Stimulated activated CD4-positive, alpha-beta T cell treated with anti-CD3 and anti-CD28 coated beads, Interleukin-12 subunit alpha, Interleukin-12 subunit beta, amount 100 ng/mL, for 24 hours (primary cell): ENCODE measurements around the gene CNPY1.

ENCODE experiments used
- DNase-seq, 2 experiments: peaks; one replicate each; pipeline ENCODE4 v3.0.0-alpha.2; 2020; ENCODE audit warnings: low read depth in 2 of 2

Gene CNPY1

DNA sequence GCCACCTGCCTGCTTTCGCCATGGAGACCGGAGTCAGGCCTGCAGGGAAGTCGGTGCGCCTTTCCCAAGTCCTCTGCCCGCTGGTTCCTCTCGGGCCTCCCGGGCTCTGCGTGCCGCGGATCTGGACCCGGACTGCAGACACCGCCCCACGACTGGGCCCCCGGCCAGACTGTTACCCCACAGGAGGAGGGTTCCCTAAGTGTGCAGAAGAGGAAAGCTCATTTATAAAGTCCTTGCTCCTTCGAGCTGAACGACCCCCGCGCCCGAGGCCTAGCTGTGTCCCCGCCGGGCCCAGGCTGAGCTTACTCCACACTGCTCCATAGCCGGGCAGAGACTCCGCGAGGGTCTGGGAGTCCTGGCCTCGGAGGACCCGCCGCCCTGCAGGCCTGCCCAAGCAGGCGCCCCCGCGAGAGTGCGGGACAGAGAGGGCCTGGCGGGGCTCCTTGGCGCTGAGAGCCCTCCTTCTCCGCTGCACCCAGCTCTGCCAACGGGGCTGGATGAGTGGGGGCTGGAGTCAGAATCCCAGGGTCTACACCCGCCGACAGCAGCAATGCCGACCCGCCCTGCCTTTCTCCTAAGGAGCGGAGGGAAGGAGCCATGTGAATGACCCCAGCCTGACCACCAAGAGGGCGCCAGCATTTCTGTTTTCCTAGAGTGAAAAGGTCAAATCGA is 80.1 kb downstream of the CNPY1 start:
- DNase-seq, result no peak

DNA sequence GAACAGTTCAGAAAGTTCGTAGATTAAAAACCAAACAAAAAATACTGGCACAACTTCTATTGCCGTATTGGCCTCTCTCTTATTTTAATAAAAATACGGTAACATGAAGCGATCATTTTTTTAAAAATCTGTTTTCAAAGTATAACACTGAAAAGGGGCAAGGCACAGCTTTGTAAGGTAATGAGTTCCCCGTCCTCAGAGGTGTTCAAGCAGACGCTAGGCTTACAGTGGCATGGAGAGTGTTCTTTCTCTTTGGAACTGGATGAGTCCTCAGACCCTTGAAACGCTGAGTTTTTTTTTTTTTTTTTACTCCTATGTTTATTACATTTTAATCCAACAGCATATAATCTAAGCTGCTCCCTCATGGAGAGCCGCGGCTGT is 80.6 kb downstream of the CNPY1 start:
- DNase-seq, result no peak

DNA sequence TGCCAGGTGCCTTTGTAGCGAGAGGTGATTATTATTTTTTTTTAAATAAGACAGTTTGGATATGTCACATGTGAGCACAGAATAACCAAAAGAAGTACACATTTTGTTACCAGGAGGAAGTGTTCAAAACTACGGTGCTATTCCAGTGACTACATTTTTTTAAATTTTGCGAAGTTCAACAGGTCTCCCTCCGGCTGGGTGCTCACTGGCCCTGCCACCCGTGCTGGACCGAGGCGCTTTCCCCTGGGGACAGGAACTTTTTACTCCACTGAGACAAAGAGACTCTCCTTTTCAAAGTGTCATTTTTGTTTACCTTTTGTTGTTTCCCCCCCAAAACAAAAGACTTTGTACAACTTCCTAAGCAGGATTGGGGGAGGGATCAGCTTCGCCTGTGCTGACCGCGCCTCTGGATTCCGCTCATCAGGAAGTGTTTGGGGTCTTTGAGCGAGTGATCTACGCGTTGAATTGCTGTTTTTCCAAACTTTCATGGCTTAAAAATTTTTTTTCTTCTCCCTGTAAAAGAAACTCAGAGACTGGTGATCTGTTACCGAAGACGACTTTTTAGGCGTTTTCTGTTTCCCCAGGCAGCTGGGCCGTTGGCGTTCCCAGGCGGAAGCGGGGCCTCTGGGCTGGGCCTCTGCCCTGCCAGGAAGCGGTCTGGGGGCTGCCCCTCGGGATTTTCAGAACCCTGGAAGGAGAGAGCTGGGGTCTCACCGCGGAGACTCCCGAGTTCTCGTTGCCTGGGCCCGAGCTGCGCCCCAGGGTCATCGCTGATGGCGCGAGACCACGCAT is 81.2 kb downstream of the CNPY1 start:
- DNase-seq, result no peak

DNA sequence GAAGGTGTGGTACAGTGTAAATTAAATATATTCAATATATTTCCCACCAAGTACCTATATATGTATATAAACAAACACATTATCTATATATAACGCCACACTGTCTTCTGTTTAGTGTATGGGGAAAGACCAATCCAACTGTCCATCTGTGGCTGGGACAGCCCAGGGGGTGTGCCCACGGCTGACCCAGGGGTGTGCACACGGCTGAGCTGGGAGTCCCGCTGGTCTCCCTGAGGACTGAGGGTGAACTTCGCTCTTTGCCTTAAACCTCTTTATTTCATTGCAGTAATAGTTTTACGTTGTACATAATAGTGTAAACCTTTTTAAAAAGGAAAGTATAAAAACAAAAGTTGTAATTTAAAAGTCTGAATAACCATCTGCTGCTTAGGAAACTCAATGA is 82.2 kb downstream of the CNPY1 start:
- no peak for DNase-seq

DNA sequence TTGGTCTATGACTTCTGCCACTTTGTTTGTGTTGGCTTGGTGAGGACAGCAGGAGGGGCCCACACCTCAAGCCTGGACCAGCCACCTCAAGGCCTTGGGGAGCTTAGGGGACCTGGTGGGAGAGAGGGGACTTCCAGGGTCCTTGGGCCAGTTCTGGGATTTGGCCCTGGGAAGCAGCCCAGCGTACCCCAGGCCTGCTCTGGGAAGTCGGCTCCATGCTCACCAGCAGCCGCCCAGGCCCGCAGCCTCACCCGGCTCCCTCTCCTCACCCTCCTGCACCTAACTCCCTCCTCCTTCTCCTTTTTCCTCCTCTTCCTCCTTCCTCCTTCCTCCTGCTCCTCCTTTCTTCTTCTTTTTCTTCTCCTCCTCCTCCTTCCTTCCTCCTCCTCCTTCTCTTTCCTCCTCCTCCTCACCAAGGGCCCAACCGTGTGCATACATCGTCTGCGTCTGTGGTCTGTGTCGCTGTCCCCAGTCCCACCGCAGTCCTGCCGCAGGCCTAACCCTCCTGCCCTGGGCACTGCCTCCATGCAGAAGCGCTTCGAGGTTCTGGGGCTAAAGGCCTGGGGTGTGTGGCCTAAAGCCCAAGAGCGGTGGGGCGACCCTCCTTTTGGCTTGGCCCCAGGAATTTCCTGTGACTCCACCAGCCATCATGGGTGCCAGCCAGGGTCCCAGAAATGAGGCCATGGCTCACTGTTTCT is 83.1 kb downstream of the CNPY1 start:
- DNase-seq, result no peak

DNA sequence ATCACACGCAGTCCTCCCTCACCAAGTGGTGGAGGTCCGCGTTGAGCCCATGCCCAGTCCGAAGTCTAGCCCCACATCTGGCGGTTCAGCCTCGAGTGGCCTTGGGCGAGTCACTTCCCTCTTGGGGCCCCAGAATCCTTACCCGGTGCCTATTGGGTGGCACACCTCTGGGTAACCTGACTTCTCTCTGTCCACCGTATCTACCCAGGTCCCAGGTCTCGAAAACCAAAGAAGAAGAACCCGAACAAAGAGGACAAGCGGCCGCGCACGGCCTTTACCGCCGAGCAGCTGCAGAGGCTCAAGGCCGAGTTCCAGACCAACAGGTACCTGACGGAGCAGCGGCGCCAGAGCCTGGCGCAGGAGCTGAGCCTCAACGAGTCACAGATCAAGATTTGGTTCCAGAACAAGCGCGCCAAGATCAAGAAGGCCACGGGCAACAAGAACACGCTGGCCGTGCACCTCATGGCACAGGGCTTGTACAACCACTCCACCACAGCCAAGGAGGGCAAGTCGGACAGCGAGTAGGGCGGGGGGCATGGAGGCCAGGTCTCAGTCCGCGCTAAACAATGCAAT is 84.1 kb downstream of the CNPY1 start:
- no peak for DNase-seq

DNA sequence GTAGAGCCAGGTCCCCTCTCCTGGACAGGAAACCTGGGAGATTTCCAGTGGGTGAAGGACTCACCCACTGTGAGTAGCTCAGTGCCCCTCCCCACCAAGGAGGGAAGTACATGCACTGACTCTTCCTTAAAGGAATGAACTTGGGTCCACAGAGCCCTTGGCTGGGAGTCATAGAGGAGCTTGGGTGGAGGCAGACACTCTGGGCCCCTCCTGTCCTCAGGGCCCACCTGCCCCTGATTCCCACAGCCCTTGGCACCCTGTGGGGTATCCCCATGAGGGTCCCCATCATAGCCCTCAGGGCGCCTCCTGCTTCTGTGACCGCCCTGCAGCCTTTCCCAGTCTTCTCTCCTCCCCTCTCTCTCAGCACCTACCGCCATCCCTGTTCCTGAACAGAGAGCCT is 84.7 kb downstream of the CNPY1 start:
- DNase-seq, result no peak

DNA sequence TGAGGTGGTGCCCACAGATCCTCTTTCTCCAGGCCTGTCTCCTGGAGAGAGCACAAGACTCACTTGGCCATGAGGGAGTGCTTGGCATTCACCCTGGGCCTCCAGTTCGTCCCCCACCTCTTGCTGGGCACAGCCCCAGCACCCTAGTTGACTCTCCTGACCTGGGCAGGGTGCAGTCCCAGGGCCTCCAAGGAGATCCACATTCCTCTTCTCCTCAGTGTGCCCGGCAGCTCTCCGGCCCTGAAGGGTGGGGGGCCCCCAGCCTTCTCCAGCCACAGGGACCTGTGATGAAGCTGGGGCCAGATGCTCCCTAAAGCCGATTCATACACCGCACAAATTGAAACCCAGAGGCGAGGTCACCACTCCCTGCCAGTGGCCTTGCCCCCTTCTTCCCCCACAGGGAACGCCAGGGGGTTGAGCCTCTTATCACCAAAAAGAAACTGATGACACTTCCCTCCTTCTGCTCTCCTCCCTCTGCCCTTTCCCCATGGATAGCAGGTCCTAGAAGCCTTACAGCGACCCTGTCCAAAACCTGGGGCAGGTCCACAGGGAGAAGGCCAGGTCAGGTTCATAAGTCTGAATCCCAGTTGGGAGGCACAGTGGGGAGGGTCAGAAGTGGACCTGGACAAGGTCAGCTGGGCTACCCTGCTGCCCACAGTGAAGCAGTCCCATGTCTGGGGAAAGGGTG is 85.3 kb downstream of the CNPY1 start:
- no peak for DNase-seq

DNA sequence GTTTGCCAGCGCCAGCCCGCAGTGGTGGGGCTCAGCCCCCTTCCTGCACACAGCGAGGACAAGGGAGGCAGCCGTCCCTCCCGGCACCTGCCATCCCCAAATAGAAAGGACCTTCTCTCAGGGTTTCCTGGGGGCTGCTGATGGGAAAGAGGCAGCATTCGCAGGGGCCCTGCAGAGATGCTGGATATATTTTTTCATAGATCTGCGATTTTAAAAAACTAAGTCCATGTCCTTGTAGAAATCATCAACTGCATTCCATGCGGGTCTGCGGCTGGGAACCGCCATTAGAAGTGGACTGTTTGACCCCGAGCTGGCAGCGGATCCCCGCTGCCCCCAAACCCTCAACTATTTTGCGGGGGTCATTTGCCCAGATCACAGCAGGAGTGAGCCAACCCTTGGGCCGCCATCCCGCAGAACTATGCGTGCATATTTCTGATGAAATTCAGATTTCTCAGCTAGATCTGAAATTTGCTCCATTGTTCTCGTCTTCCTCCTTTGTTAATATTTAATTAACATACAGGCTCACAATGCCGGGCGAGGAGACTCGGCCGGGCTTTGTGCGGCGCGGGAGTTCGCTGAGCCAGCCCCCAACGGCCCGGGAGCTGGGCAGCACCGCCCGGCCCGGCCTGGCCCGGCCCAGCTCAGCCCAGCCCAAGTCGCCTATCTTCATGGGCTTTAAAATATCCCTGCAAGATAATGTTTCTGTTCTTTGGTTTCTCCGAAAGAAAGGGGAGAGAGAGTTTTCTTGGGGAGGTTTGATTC is 86.5 kb downstream of the CNPY1 start:
- no peak for DNase-seq

DNA sequence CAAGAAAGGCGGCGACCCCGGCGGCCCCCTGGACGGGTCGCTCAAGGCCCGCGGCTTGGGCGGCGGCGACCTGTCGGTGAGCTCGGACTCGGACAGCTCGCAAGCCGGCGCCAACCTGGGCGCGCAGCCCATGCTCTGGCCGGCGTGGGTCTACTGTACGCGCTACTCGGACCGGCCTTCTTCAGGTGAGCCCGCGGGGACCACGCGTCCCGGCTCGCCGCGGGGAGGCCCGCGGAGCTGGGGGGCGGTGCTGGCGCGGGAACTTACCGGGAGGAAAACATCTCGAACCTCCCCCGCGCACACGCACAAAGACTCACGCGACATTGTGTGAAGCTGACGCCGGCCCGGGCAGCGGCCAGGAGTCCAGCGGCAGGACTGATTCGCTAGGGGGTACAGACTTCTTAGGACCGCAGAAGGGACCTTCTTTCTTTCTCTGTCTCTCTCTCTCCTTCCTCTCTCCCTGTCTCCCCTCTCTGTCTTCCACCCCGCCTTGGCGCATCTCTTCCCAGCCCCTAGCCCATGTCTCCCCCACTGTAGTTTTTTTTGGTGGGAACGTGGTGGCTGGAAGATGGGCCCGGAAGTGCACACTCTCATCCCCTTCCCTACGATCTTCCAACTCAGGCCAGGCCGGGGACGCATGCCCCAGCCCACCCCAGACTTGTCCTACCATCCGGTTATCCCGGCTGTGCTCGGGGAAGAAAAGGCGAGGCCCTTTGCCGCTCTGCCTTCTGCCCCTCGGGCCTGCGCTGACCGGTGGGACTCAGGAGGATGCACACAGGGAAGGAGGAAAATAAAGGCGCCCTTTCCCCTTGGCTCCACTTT is 87.3 kb downstream of the CNPY1 start:
- no peak for DNase-seq

DNA sequence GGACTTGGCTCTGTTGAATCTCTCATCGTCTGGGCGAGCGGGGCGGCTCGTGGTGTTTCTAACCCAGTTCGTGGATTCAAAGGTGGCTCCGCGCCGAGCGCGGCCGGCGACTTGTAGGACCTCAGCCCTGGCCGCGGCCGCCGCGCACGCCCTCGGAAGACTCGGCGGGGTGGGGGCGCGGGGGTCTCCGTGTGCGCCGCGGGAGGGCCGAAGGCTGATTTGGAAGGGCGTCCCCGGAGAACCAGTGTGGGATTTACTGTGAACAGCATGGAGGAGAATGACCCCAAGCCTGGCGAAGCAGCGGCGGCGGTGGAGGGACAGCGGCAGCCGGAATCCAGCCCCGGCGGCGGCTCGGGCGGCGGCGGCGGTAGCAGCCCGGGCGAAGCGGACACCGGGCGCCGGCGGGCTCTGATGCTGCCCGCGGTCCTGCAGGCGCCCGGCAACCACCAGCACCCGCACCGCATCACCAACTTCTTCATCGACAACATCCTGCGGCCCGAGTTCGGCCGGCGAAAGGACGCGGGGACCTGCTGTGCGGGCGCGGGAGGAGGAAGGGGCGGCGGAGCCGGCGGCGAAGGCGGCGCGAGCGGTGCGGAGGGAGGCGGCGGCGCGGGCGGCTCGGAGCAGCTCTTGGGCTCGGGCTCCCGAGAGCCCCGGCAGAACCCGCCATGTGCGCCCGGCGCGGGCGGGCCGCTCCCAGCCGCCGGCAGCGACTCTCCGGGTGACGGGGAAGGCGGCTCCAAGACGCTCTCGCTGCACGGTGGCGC is 88.1 kb downstream of the CNPY1 start, which contains the start of gene EN2:
TSS of gene EN2 (plus strand) at position 19 of the 767 bp plus-strand sequence. CDS start at position 268, 249 bp downstream.
- no peak for DNase-seq

DNA sequence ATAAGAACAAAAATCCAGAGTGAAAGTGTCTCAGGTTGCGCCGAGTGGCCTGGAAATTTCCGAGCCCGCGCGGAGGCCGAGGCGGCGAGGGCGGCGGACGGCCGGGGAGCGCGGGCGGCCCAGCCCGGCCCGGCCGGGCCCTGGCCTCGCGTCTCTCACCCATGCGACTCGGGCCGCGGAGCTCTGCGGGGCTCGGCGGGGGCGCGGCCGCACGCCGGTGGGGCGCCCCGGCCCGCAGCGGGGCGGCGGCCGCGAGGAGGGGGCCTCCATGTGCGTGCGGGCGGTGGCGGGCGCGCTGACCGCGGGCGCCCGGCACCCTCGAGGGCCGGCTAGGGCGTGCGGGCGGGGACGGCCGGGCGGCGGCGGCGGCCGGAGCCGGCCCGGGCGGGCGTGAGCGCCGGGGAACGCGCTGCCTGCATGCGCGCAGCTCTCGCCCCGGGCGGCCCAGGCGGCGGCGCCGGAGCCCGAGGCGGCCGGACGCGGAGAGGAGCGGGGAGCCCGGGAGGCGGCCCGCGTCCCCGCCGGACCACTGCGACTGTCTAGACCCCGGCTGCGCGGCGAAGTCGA is 88.7 kb downstream of the CNPY1 start:
- DNase-seq, result no peak

DNA sequence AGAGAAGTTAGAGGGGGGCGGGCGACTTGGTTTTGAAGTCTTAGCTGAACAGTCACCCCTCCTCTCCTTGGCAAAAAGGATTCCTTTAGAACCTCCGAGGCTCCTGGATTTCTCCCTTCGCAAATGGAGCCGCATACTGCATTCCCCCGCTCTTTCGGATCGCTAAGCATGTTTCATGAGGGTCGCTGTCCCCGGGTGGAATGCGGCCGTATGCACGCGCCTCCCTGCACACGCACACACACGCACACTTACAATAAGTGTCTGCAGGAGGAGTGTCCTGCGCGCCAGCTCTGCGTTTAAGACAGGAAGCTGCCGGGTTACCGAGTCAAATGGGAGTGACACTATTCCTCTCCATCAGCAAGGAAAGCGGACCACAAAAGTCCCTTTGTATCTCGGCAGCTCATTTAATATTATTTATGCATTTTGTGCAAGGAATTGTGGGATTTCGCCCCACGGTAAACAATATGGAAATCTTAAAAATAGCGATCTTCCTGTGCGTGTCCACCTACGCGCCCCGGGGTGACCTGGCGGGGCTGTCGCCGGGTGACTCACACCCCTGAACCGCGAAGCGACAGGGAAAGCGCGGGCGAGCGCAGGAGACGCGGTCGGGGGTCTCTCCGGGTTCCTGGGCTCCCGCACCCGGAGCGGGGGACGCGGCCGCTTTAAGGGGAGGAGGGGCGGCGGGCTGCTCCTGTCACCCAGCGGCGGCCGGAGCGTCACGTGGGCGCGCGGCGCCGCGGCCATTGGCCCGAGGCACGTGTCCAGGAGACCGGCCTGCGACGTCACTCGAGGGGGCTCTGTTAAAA is 89.4 kb downstream of the CNPY1 start:
- no peak for DNase-seq

DNA sequence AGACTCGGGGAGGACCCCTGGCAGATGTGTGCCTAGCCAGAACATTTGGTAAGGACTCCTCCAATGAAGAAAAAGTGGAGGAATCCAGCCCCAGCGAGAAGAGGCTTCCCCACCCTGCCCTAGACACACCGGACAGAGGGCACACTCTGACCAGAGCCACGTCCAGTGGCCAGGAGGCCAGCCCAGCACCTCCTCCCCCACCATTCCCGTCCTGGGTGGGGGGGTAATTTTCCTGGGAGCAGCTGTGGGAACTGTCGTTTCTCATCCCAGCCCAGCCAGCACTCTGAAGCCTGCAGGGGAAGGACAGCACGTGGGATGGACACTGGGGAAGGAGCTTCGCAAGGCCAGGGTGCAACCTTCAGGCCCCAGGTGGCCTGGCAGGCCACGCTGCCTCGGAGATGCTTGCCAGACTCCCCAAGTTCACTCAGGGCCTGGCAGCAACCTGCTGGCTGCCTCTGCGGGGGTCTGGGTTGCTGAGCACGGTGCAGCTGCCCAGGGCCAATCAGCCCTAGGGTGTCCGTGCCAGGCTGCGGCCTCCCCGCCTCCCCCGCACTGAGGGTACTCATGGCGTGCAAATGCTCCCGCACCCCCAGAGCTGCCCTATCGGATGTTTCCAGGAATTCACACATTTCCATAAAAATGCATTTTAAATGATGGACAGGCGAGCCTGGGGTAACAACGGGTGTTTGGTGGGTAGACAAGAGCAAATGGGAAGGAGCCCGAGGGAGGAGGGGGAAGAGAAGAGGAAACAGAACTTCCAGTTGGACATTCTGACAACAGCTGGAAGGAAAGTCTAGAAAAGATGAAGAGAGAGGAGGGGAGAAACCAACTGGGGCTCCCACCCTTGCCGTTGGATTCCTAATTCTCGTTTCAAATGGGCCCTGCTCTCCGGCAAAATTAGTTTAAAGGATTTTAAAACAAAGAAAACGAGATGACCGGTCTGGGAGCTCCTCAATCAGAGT is 90.3 kb downstream of the CNPY1 start:
- no peak for DNase-seq

DNA sequence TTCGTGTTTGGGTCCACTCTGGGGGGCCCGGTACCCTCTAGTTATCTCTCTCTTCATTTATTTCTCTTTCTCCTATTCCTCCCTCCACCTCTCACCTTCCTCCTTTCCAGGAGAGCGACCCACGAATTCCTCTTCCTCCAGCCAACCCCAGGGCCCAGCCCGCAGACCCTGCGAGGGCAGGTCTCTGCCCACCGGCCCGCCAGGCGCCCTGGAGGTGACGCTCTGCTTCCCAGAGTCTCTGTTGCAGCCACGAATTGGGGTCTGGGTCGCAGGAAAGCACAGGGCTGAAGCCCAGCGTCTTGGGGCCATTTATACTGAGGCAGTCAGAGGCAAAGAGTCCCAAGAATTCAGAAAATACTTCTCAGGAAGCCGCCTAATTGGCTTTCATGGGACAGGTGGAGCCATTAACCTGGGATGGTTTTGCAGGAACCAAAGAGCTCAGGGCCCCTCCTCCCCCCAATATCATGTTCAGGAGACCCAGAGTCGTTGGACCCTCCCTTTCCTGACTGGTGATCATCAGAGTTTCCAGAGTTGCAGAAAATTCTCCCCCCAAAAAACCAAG is 91.1 kb downstream of the CNPY1 start:
- no peak for DNase-seq

DNA sequence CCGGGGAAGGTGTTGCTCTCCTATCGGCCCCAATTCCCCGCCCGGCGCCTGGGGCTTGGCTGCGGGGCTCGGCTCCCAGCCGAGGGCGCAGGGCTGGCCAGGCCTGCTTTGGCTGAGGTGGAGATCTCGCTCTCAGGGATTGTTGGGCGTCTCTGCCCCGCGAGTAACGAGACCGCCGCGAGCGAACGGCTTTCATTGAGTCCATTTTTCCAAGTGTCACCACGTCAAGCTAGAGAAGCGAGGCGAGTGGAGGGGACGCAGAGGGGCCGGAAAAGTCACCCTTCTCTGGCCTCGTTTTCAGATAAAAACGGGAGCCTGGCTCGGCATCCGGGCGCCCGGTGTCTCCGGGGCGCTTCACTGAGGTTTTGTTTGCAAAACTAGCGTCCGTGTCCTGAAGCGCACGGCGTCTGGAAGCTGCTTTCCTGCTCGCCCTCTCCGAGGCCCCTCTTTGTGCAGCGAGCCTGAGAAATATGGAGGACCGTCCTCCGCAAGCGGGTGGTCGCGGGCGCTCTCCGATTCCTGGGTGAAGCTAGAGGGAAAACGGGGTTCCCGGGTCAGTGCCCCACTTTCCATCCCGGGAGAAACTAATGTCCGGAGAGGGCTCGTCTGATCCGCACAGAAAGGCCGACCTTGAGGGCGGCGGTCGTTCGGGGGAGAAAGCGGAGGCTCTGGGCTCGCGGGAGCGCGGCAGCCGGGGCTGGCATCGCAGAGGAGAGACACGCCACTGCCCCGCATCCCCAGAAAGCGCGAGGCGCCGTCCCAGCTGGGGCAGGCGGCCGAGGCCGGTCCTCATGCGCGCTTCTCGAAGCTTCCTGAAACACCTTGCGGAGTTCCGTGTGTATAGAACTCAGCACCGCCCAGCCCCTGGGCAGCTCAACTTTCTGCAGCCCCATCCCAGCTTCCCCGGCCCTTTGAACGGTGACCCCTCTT is 91.9 kb downstream of the CNPY1 start:
- no peak for DNase-seq
